D721Med (cell line): ENCODE results near the gene NPW.
A peak's percentile ranks its signal among the peaks of the same experiment; 100 is the strongest.

Experiments
- DNase-seq: peaks from one replicate; pipeline ENCODE4 v3.0.0; 2011; ENCODE audit warnings: low spot score; ENCODE audit not compliant: insufficient read length
- FAIRE-seq: peaks from 2 replicates; lab custom pipeline; 2011; peaks lifted over from hg19 to GRCh38; lab: Jason Lieb, UNC
- CTCF ChIP-seq: IDR thresholded peaks from 2 replicates; pipeline ENCODE4 v1.5.1; 2012; ENCODE audit warnings: mild to moderate bottlenecking, control low read depth; ENCODE audit not compliant: insufficient read depth; ENCODE audit errors: missing control alignments

The NPW gene

GRCh38 chr16:2016407-2016922 is 3.1 kb upstream of the NPW start:
- DNase-seq (no peak), FAIRE-seq (no peak)
- TF ChIP-seq CTCF: peak; percentile 23

- no peak for TF ChIP-seq CTCF
- no peak for DNase-seq
- no peak for FAIRE-seq
Observed at GRCh38 chr16:2019921-2020831, 591 bp downstream of the NPW start.

DNA sequence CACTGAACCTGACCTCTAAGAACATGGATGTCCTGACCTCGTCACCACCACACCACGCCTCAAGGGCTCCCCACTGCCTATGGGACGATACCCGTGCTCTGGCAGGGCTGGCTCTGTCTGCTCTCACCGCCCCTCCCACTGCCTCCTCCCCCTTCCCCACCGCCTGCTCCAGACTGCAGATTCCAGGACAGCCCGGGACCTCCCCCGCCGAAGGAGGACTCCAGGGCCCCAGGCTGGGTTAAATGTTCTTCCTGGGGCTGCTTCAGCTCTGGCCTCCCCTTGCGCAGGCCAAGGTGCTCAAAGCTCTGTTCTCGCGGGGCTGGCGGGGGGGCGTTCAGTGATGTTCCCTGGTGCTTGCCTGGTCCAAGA is 3.1 kb downstream of the NPW start:
- DNase-seq (no peak), FAIRE-seq (no peak)
- TF ChIP-seq CTCF: no peak

- FAIRE-seq (no peak), DNase-seq (peak; percentile 99)
- peak; percentile 84 for TF ChIP-seq CTCF
Observed at GRCh38 chr16:2023092-2024031, 3.8 kb downstream of the NPW start.

GRCh38 chr16:2024032-2024420 is 4.4 kb downstream of the NPW start:
- DNase-seq (no peak), FAIRE-seq (no peak)
- no peak for TF ChIP-seq CTCF

DNA sequence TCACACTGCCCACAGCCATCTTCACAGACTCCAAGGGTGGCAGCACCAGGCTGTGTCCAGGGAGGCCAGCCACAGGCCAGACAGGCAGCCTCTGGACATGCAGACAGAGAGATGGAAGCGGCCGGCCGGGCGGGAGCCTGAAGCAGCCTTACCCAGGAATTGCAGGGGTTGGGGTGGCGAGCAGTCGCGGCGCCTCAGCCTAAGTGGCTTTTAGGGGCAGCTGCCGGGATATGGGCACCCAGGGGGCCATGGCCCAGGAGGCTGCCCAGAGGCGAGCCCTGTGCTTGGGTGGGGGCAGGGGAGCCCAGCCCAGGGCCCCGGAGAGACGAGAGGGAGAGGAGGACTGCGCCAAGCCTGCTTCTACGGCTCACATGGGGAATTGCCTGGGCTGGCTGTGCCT is 5.7 kb downstream of the NPW start:
- DNase-seq: no peak
- no peak for TF ChIP-seq CTCF
- FAIRE-seq: no peak
